Stimulated activated CD4-positive, alpha-beta T cell treated with anti-CD3 and anti-CD28 coated beads, Interleukin-1b, Interleukin-23, amount 100 ng/mL, for 48 hours (primary cell): Measurements from ENCODE around the gene SLC66A2.
A peak's percentile ranks its signal among the peaks of the same experiment; 100 is the strongest.
"Not testable (repeated sequence)": the region's sequence is repeated elsewhere in the genome, so short reads cannot be mapped to it uniquely, and the experiment has no call there.

Source experiments
- DNase-seq: peaks from one replicate; pipeline ENCODE4 v3.0.0-alpha.2; 2020

SLC66A2 gene

DNA sequence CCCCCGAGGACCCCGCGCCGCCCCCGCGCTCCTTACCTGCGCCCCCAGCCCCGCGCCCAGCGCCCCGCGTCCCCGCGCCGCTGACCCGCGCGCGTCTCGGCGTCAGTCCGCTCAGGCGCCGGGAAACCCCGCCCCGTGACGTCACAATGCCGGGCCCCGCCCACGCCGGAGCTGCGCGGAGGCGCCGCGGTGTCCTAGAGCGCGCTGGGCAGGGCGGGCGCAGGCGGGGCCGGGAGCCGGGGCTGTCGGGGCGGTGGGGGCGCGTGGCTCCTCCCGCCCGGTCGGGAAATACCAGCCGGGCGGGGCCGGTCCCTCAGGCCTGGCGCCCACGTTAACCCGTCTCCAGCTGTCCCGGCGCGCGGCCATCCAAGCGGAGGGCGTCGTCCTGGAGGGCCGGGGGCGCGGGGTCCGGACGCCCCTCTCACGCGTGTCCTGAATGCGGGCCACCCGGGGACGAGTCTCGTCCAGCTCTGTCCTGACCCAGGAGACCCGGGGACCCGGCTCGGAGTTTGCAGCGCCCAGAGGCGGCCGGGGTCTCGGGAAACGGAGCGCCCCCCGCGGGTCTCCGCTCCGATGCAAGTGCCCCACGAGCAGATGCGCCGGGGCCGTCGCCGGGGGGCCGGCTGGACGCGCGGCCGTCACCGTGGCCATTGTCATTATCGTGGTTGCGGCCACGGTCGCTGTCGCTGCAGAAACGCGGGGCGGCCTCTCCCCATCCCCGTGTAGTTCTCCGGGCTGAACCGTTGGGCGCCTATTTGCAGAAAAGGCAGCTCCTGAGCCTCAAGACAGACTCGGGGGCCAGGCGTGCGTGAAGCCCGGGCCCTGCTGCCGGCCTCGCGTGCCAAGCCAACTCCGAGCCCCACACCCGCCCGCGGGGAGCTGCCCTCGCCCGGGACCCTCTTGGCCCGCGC lies at the start of gene SLC66A2:
TSS of gene SLC66A2 (minus strand) at position 109 of the 911 bp plus-strand sequence. CDS start 727 bp downstream, outside the sequence.
- DNase-seq = peak; percentile 92

DNA sequence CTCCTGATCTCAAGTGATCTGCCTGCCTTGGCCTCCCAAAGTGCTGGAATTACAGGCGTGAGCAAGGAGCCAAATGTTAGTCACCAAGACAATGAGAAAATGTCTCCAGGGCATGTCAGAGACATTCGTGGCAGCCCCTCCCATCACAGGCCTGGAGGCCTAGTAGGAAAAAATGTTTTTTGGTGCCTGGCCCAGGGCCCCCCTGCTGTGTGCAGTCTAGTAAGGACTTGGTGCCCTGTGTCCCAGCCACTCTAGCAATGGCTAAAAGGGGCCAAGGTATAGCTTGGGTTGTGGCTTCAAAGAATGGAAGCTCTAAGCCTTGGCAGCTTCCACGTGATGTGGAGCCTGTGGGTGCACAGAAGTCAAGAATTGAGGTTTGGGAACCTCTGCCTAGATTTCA lies 49.4 kb upstream of the SLC66A2 start:
- no peak for DNase-seq

DNA sequence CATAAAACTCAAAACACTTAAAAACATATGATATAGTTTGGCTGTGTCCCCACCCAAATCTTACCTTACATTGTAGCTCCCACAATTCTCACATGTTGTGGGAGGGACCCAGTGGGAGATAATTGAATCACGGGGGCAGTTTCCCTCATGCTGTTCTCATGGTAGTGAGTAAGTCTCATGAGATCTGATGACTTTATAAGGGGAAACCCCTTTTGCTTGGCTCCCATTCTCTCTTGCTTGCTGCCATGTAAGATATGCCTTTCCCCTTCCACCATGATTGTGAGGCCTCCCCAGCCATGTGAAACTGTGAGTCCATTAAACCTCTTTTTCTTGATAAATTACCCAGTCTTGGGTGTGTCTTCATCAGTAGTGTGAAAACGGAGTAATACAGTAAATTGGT lies 48.2 kb upstream of the SLC66A2 start:
- DNase-seq = not testable (repeated sequence)

DNA sequence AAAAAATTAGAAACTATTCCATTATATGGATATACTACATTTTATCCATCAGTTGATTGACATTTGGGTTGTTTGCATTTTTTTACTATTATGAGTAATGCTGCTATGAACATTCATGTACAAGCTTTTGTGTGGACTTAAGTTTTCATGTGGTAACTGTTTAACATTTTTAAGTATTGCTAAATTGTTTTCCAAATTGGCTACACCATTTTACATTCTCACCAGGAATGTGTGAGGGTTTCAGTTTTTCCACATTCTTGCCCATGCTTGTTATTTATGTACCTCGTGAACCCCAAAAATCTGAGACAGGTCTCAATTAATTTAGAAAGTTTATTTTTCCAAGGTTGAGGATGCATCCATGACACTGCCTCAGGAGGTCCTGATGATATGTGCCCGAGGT lies 40.0 kb upstream of the SLC66A2 start:
- DNase-seq = no peak

DNA sequence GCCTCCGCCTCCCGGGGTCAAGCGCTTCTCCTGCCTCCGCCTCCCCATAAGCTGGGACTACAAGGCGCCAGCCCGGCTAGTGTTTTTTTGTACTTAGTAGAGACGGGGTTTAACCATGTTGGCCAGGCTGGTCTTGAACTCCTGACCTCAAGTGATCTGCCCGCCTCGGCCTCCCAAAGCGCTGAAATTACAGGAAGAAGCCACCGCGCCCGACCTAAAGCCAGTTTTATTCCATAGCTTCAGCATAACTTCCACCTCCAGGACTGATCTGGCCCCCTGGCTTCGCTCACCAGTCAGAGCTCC lies 37.7 kb upstream of the SLC66A2 start:
- DNase-seq = no peak

DNA sequence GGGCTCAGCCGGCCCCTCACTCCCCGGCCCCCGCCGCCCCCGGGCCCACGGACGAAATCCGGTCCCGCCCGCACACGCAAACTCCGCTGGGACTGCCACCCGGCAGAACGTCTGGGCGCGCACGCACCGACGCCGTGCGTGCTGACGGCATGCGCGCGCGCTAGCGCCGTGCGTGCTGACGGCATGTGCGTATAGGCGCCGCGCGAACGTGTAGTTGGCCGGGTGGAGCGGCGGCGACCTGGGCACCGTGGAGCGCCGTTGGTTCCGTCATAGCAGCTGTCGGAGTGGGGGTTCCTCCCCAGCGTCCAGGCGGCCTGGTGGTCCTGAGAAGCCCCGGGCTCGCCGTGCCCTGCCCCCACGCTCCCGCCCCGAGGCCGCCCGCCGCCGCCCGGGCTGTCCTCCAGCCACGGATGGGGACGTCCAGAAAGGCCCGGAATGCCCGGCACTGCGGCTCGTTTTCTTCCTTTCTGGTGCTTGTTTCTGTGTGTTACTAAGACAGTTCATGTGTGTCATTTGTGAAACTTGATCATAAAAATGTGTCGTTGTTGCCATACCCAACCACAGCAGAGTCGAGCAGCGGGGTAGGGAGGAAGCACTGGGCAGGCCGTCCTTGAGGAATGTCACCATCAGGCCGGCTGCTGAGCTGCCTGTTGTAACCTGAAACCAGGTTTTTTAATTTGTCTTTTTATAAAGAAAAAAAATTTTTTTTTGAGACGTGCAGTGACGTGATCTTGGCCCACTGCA lies 37.2 kb upstream of the SLC66A2 start, which contains the start of gene TXNL4A:
TSS of gene TXNL4A (minus strand) at position 113 of the 744 bp plus-strand sequence. CDS start 171 bp downstream, outside the sequence.
- DNase-seq = peak; percentile 85

DNA sequence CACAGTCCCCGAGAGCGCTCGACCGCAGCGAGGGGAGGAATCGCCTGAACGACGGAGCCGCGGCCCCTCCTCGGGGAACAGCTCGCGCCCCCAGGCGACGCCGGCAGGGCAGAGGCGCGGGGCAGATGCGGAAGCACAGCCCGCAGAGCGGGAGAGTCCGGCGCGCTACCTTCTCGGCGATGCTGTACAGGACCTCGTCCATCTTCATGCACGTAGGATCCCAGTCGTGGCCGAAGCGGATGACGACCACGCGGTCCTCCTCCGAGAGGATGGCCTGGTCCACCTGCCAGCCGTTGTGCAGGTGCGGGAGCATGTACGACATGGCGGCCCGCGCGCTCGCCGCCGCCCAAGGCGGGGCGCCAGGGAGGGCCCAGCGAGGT lies 36.6 kb upstream of the SLC66A2 start:
- DNase-seq = peak; percentile 48

DNA sequence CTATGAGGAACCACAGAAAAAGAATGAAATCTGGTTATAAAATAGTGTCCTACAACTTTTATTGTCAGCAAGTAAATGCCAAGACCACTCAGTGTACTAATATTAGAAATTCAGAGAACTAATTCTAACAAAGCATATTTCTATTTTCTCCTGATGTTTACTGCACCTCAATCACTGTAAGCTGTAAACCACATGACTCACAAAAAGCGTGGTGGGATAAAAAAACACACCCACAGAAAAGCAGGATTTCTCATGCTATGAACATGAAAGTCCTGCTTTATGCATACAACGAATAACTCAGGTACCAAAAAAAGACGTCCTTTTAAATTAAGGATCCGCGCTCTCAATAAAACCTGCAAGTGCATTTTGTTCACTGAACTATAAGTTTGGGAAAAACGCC lies 36.1 kb upstream of the SLC66A2 start:
- DNase-seq = no peak

DNA sequence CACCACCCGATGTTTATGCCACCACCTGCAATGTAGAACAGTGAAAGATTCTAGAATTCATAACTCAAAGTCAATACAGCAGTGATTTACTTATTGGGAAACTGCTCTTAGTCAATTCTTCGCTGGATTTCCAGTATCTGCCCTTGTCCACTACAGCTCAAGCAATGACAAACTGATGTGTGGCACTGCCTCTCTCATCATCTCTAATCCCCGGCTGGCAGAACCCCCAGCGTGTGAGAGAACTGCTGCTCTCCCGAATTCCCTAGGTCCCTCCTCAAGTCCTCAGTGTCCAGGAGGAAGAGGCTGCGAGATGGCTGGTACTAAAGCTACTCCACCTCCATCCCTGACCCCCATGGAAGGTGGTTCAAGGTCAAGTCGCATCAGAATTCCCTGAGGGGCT lies 35.3 kb upstream of the SLC66A2 start:
- no peak for DNase-seq

DNA sequence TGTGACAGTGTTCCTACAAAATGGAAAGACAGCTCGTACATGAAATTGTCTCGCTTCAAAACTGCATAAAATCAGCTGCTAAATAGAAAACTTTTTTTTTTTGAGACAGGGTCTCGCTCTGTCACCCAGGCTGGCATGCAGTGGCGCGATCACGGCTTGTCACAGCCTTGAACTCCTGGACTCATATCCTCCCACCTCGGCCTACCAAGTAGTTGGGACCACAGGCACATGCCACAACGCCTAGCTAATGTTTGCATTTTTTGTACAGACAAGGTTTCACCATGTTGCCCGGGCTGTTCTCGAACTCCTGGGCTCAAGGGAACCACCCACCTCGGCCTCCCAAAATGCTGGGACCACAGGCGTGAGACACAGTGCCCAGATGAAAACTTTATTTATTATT lies 33.7 kb upstream of the SLC66A2 start:
- DNase-seq = no peak

DNA sequence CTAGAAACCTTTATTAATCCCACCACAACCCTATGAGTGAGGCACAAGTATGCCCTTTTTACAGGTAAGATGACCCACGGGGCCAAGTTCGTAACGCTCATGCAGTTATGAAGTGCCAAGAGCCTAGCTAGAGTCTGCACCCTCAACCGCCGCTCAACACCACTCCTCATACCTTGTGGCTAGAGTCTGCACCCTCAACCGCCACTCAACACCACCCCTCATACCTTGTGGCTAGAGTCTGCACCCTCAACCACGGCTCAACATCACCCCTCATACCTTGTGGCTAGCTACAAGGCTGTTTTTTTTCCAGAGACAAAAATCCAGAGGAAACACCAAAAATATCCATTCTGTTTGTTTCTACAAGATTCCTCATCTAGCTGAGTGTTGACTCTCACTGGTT lies 32.3 kb upstream of the SLC66A2 start:
- no peak for DNase-seq

DNA sequence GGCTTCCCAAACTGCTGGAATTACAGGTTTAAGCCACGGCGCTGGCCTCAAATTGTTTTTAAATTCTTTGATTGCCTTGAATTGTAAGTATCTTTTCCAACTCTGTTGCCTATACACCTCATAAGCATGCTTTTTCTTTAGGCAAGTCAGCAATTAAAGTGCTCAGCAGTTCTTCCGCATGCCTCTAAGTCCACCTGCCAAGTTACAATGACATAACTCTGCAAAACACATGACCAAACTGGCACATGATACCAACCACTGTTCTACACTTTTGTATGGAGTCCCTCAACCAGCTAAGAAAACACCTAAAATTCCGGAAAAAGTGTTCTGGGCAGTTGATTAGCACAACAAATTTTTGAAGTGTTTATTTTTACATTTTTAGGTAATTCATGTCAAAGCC lies 31.8 kb upstream of the SLC66A2 start:
- no peak for DNase-seq

DNA sequence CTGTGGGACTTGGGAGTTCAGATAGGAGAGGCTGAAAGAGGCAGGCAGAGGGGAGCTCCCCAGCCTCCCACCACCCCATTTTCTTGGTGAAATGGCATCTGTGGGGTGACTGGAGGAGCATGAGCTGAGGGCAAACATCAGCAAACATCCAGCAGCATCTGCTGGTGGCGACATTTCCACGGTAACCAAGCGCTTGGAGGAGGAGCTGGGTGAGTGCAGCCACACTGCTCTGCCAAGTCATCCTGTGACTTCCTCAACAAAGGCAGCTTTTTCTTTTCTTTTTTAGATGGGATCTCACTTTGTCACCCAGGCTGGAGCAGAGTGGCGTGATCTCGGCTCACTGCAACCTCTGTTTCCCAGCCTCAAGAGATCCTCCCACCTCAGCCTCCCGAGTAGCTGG lies 31.3 kb upstream of the SLC66A2 start:
- DNase-seq = peak; percentile 43

DNA sequence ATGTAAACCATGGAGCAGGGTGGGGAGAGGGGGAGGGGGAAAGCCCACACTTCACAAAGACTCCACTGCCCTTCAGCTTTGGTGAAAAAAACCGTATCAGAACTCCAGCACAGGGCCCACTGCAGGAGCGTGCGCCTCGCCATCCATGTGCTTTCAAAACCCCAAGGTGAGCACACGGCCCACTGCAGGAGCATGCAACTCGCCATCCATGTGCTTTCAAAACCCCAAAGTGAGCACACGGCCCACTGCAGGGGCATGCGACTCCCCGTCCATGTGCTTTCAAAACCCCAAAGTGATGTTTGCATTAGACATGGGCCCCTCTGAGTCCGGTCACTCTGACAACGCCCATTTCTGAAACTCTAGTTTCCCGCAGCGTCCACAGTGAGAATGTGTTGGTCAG lies 29.1 kb upstream of the SLC66A2 start:
- no peak for DNase-seq

DNA sequence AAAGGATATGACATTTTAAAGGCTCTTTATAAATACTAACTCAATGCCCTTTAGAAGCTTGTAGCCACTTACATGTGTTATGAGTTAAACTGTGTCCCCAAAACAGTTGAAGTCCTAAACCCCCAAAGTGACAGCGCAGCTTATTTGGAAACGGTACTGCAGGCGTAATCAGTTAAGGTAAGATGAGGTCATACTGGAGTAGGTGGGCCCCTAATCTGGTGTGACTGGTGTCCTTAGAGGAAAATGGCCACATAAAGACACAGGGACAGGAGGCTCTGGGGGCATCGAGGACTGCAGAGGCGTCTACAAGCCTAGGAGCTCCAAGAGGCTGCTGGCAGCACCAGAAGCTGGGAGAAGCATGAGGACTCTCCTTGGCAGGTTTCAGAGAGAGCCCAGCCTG lies 28.4 kb upstream of the SLC66A2 start:
- DNase-seq = no peak

DNA sequence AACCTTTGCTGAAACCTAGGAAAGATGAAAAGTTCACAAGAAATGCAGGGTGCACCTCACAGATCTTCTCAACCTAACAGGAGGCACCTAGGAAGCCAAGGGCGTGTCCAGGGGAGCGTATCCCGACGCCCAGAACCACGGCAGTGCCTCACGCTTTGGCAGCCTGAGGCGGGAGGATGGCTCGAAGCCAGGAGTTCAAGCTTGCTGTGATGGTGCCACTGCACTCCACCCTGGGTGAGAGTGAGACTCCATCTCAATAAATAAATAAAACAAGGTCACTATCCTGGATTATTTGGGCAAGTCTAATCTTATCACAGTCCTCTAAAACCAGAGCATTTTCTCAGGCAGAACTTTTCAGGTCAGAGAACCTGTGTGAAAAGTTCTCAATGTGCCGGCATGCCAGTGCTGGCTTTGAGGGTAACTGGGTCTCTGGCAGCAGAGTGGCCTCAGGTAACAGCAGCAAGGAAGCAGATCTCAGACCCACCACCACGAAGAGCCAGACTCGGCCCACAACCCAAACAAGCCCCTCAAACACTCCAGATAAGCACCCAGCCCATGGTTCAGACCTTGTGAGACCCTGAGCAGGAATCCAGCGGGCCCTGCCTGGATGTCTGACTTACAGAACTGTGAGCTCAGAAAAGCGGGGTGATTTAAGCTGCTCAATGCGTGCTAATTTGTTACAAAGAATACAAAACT lies 24.7 kb upstream of the SLC66A2 start:
- no peak for DNase-seq

DNA sequence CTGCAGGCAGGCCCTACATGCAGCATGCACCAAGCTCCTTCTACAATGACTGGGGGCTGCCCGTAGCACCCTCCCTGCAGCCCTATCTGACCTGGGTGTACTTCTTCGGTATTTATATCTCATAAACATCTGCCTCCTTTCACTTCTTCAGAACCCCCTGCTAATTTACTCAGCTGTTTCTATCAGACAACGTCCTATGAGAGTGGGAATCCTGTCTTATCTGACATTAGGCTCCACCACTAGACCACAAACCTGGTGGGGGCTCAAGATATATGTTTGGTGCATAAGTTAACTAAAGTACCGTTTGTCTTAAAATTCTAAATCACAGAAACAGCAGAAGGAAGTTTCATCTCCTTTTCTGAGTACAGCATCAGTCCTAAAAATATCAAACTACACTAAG lies 23.6 kb upstream of the SLC66A2 start:
- no peak for DNase-seq

DNA sequence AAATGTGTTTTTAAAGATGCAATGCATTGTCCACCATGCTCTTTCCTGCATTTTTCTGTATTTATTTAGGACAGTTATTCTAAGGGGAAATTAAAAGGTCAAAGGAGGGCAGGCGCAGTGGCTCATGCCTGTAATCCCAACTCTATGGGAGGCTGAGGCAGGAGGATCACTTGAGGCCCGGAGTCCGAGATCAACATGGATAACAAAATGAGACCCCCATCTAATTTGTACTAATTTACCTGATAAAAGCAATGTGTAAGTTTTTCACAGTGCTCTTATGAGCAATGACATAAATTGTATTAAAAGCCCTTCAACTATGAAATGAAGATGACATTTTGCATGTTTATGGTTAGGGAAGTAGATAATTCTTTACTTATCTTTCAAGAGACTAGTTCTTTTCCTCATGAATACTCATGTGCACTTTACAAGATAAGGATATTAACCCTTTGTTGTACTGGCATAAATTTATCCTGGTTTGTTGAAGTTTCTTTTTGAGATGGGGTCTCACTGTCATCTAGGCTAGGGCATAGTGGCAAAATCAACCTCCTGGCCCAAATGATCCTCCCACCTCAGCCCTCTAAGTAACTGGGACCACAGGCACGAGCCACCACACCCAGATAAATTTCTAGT lies 22.7 kb upstream of the SLC66A2 start:
- DNase-seq = no peak

DNA sequence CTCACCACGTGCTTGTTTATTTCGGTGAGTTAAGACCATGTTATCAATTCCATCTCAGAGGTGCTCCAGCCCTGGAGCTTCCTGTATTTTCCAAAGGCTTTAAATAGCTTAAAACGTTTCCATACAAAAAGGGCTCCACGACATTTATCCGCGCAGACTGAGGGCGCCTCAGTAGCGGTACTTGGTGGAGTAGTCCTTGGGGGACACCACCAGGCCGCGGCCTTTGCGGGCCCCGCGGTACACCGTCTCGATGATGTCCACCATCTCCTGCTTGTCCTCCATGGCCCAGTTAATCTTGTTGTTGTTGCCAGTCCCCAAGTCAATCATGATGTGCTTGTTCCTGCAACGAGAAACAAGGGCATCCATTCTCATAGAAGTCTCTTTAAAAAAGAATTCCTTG lies 22.1 kb upstream of the SLC66A2 start:
- DNase-seq = no peak

DNA sequence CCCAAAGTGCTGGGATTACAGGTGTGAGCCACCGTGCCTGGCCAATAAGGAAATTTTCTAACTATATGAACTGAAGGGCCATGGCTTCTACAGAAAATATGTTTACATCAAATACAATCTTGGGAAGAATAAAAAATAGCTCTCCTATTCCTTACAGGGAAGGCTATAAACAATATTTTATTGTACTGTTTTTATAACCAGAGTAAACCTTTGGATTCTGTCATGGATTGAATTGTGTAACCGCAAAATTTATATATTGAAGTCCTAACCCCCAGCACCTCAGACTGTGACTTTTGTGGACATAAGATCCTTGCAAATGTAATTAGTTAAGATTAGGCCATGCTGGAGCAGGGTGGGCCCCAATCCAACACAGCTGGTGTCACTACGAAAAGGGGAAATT lies 21.3 kb upstream of the SLC66A2 start:
- no peak for DNase-seq

DNA sequence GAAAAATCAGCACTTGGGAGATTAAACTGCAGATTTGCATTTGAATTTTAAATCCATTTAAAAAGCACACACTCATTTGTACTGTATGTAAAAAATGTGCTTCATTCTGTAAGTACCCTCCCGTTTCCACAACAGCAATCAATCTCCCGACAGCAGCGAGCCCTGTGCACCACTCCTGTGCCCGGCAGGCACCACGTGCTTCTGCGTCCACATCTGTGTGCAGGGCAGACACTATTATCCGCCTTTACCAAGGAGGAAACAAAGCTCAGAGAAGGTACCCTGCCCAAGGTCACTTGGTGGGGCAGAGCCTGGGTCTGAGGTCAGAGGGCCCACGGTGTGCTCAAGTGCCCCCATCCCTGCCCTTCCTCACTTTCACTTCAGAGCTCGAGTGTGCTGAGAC lies 20.5 kb upstream of the SLC66A2 start:
- DNase-seq = no peak

DNA sequence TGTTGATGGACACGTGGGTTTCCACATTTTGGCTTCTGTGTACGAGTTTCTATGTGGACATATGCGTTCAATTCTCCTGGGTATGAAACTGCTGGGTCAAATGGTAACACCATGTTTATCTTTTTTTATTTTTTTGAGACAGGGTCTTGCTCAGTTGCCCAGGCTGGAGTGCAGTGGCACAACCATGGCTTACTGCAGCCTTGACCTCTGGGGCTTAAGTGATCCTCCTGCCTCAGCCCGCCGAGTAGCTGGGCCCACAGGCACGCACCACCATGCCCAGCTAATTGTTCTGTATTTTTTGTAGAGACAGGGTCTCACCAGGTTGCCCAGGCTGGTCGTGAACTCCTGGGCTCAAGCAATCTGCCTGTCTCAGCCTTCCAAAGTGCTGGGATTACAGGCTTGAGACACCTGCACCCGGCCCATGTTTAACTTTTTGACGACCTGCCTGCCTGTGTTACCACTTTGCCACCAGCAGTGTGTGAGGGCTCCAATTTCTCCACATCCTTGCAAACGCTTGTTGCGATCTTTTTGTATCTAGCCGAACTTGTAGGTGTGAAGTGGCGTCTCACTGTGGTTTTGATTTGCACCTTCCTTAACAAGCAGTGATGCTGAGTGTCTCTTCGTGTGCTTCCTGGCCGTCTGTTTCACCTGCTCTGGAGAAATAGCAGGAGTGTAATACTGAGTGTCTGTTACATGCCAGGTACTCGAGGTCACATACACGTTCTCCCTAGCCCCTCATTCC lies 19.9 kb upstream of the SLC66A2 start:
- no peak for DNase-seq
